Iris pigment epithelial cell (primary cell): Measurements from ENCODE around the gene GORAB.
A peak's percentile ranks its signal among the peaks of the same experiment; 100 is the strongest.

Experiments used
- DNase-seq: peaks from one replicate; pipeline ENCODE4 v3.0.0-alpha.2; 2011; ENCODE audit warnings: low read depth

Gene GORAB, protein sequence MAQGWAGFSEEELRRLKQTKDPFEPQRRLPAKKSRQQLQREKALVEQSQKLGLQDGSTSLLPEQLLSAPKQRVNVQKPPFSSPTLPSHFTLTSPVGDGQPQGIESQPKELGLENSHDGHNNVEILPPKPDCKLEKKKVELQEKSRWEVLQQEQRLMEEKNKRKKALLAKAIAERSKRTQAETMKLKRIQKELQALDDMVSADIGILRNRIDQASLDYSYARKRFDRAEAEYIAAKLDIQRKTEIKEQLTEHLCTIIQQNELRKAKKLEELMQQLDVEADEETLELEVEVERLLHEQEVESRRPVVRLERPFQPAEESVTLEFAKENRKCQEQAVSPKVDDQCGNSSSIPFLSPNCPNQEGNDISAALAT

GRCh38 chr1:170531758-170532657 lies at the start of gene GORAB:
Gene GORAB, plus strand, starts transcription at chr1:170532166. Its CDS starts 58 bp downstream, at chr1:170532224.
- peak; percentile 95 for DNase-seq

DNA sequence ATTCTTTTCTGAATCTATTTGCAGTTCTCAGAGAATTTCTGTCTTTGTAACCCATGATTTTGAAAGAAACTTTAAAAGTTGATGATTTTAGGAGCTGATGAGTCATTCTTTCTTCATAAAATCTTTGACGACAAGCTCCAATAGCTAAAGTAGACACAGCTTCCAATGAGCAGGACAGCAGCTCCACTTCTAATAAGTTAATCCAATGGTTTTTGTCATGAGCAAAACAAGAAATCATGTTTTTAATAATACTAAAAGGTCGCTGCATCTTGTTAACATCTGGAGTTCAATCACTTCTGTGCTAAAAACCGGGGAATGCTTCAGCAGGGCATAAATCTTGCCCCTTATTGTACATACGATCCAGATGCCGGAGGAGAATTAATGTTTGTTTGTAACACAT lies 48.9 kb upstream of the GORAB start:
- DNase-seq, result no peak

DNA sequence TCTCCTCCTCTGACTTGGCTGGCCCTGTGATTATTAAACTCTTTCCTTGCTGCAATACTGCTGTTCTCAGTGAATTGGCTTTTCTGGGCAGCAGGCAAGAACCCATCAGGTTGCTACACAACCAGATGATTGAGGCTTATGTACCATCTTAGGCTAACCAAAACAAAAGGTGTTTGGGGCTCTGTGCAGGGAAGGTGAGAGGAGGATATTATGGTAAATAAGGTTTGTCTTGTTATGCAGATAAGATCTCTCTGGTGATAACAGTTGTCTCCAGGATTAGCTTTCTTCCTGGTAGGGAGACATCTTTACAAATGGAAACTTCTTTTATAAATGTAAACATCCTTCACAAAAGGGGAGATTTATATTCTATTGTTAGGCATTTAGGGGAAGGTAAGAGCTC lies 44.5 kb upstream of the GORAB start:
- no peak for DNase-seq

- no peak for DNase-seq
These were observed 40.7 kb upstream of the GORAB start for GRCh38 chr1:170491291-170491690.

DNA sequence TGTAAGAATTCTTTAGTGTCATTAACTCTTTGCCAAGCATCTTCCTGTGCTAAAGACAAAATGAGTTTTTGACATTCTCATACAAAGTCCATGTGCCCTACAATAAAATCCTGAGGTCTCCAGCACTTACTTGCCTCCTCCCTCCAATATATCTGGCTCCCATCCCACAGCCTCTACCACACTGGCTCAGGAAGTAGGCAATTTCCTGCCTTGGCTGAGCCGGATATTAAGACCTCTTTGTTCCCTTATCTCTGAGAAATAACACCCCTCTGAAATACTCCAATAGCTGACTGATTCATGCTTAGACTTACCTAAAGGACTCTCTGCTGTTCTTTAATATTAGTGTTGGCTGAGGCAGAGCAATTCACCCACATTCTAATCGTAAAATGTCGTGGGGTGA lies 37.6 kb upstream of the GORAB start:
- DNase-seq, result peak; percentile 38

DNA sequence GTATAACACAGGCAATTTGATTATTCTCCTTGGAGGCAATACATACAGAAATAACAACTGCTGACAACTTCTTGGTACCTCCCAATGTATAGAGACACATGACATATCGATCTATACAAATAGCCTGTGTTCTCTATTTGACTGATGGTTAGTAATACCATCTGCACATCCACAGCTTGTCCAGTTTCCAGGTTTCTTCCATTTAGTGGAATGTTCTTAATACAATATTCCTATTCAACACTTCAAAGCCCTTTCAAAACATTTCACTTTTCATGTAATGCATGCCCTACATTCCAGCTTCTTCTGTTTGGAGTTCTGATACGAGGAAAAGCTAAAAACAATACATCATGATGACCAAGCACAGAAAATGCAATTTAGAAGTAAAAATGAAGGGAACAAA lies 37.0 kb upstream of the GORAB start:
- DNase-seq, result no peak

GRCh38 chr1:170498876-170499275 lies 33.1 kb upstream of the GORAB start:
- DNase-seq, result no peak

- no peak for DNase-seq
These were observed 28.3 kb upstream of the GORAB start for GRCh38 chr1:170503665-170504064.

GRCh38 chr1:170510163-170510562 lies 21.8 kb upstream of the GORAB start:
- no peak for DNase-seq

GRCh38 chr1:170511038-170511437 lies 20.9 kb upstream of the GORAB start:
- no peak for DNase-seq

GRCh38 chr1:170513138-170513537 lies 18.8 kb upstream of the GORAB start:
- no peak for DNase-seq

- no peak for DNase-seq
These were observed 13.7 kb upstream of the GORAB start for GRCh38 chr1:170518185-170518834.

DNA sequence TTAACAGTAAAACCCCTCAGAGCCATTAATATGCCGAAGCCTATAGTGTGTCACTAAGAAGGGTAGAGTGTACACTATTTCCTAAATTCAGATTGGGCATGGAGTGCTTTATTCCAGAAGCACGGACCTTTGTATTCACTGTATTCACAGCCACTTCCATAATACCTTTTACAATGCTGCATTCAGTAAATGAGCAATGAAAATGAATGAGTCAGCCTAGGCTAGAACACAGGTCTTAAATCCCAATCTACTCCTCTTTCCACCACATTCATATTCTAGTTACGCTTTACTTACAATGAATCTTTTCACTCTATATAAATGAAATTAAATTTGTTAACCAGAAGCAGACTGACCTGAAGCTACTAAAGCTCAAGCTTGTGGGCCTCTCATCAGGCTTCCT lies 13.0 kb upstream of the GORAB start:
- DNase-seq, result no peak

DNA sequence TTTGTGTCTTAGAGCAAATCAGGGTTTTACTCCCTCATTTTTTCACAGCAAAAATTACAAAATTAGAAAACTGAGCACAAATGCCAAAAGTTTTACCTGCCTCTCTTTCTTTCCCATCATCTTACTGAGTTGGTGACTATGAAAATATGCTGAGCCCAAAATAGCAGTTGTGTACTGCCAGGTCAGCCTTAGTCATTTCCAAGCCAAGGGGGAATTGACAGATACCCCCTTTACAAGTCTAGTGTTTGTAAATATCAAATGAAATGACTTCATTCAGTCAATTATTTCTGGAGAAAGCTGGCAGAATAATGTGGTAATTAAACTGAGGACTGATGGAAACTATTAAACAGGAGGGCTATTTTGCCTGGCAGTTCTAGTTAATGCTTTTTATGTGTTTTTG lies 11.4 kb upstream of the GORAB start:
- DNase-seq, result no peak

DNA sequence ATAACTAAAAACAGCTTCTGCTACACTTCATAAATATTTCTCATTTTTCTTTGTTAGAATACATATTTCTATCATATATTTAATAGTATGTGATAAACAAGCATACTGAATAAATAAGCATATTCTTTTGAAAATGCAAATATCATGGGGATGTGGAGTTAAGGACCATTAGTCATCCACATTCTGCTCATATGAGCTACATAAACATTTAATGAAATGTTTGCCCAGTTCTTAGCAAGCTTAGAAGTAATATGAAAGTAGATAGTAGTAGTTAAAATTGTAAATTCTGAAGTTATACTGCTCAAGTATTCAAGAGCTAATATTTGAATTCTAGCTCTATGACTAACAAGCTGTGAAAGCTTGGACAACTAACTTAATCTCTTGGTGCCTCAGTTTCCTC lies 10.1 kb upstream of the GORAB start:
- DNase-seq, result peak; percentile 39

DNA sequence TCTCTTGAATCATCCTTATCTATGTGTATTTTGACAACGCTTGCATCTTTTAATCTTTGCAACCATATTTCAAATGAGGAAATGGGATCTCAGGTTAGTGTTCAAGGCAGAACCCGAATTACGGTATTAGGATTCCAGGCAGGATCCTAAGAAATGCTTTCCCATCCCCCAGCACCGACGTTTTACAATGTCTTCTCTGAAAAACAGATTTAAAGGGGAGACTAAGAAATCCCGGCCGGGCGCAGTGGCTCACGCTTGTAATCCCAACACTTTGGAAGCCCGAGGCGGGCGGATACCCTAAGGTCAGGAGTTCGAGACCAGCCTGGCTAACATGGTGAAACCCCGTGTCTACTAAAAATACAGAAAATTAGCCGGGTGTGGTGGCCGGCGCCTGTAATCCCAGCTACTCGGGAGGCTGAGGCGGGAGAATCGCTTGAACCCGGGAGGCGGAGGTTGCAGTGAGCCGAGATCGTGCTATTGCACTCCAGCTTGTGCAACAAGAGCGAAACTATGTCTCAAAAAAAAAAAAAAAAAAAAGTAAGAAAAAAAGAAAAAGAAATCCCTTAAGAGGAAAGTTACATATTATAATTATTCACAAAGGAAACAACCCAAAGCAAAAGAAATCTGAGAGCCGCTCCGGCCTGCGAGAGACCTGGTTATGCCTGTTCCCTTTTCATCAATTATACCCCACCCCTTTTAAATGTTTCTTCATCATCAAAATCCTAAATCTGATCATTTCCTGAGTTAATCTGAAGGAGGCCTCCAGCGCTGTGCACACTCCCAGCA lies 801 bp upstream of the GORAB start:
- DNase-seq, result no peak

DNA sequence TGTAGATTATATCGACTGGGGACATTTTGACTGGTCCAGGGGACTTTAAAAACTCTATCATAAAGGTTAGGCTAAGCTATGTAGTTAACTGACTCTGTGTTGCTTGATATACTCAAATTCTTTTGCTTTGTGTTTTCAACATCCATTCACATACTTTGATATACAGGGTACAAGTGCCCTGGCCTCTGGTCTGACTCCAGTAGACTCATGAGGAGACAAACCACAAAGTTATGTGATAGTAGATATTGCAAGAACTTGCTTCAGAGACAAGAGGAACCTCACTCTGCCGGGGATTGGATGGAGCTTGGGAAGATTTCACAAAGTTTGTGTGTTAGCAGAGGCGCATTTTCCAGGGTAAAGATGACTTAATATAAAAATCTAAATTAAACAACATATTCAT lies 1.3 kb downstream of the GORAB start:
- peak; percentile 88 for DNase-seq

DNA sequence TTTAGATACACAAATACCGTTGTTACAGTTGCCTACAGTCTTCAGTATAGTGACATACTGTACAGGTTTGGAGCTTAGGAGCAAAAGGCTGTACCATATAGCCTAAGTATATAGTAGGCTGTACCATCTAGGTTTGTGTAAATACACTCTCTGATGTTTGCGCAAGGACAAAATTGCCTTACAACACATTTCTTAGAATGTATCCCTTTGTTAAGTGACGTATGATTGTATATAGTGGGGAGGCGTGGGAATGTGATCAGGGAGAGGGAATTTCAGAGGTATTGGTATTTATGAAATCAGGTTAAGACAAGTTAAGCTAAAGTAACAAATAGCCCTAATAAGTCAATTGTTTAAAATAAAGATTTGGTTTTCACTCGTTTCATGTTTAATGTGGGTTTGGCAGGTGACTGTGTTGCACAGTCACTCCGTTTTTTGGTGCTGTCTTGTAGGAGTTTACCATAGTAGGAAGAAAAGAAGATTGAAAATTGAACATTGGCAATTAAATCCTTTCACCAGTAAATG lies 2.7 kb downstream of the GORAB start:
- no peak for DNase-seq

- DNase-seq, result no peak
These were observed 3.5 kb downstream of the GORAB start for GRCh38 chr1:170535418-170535817.

GRCh38 chr1:170536924-170537551 lies 5.1 kb downstream of the GORAB start:
- DNase-seq, result peak; percentile 51
